Measurements from ENCODE around the gene CADPS. TPM values are rescaled to one million over a fixed set of nuclear protein-coding genes. Genes with fewer than 3 reads are reported as not detected.

The CADPS gene
- total and polyA plus RNA-seq, 9 of the 15 experiments (the other 6 are each of a cell fraction or from before 2014, with no cell fraction given), result not detected

DNA sequence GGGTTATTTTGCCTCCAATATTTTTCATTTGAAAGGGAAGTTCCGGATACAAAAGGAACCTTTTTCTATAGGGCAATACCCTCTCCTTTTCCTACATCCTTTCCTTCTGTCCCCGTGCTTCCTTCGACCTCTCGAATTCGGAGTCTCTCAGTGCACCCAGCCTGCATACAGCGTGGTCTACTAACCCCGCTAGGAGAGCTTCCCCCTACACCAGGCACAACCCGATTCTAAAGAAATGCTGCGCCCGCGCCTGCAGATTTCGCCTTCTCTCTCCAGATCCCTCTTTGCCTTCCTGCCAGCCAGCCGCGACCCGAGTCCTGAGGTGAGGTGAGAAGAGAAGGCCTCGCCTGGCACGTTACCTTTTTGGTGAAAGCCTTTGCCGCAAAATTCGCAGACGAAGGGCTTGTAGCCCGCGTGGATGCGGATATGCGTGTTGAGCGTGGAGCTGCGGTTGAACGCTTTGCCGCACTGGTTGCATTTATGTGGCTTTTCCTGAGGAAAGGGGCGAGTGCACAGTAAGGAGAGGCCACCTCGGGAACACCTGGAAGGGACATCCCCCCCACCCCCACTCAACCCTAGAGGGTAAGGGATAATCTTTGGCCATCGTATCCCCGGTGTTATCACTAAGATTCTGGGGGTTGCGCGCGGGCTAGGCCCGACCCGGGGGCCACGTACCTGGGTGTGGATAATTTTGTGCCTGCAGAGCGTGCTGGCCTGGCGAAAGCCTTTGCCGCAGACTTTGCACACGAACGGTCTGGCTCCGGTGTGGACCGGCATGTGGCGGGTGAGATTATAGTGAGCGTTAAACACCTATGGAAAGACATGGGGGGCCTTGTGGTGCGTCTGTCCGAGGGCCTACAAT, 504.1 kb downstream of the CADPS start (continued):
- TF ChIP-seq CCAR2 (IDR thresholded peaks at IDR 0.05; ENCODE audit: low read depth, low read length), result no peak

DNA sequence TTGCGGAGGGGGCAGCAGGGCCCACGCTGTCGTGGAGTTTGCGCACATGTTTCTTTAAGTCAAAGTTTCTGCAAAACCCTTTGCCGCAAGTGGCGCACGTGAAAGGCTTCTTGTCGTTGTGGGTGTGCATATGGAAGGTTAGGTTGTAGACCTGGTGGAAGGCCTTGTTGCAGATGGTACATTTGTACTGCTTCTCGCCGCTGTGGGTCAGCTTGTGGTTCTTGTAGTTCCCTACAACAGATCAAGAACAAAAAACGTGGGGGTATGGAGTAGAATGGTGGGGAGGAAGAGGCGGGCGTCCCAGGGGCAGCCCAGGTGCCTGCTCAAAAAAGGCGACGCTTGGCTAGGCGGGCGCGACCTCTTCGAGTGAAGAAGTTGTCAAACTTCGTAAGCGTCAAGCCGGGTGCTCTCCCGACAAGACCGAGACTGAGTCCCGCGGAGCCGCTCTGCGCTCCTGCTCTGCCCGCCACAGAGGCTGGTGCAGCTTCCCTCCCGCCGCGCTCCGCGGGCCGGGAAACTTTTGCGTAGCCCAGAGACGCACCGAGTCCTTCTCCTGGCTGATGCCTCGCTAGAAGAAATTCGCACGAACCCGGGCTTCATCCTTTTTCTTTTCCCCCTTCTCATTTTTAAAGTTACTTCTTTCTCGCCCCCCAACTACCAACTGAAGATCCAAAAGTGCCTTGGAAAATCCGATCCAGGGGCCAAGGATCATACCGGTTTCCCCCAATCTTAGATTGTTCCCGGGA, 504.9 kb downstream of the CADPS start:
- no peak overlapping the region for H3K9ac ChIP-seq (ENCODE audit: insufficient read depth in 1 of 2, low read depth in 2 of 2, low read length in 2 of 2)
- ATAC-seq, result no peak
- peaks cover 0 to 46% of the 10 kb centered on the region in 2 experiments; a peak in 2 of 5 replicates for H3K27me3 ChIP-seq (ENCODE audit: control insufficient read depth in 2 of 2, insufficient read depth in 2 of 2, low read length in 2 of 2)
- no peaks in the 10 kb centered on the region for H3K9me1 ChIP-seq (ENCODE audit: control insufficient read depth, insufficient read depth, low read length)
- ChIA-PET POLR2A (no interaction called here), CTCF (ENCODE audit: low intra/inter-chr PET ratio) (no interaction called here)
- no peak overlapping the region for H3K27ac ChIP-seq (ENCODE audit: extremely low read depth, low read depth, low read length)
- intact Hi-C loops (cut with micrococcal nuclease) (no loop called here), in situ Hi-C loops (cut with MboI) (no loop called here)
- no peak overlapping the region for H3K4me3 ChIP-seq
- no peaks in the 10 kb centered on the region for H3K36me3 ChIP-seq (ENCODE audit: control insufficient read depth, insufficient read depth, low read length)
- no peak overlapping the region for H2AFZ ChIP-seq (ENCODE audit: low read depth, low read length)
- no peaks in the 10 kb centered on the region for H3K4me1 ChIP-seq (replicated peaks in 1 of 2; ENCODE audit: control insufficient read depth in 2 of 2, insufficient read depth in 2 of 2, low read length in 2 of 2)
- WGBS (ENCODE audit: insufficient coverage, low coverage, missing lambda C conversion rate), result 3% methylated on average over 27 of the region's 46 CpGs
- no peak overlapping the region for H3K4me2 ChIP-seq (ENCODE audit: insufficient read depth, low read length)
- no peak for DNase-seq (ENCODE audit: extremely low read depth in 1 of 4, low spot score in 3 of 4)
- BruUV-seq (replicated peaks), result no TSS peak
- TF ChIP-seq NFE2 (IDR thresholded peaks at IDR 0.05; ENCODE audit: low read depth) (no peak), ZNF274 (IDR thresholded peaks at IDR 0.05; ENCODE audit: borderline replicate concordance, low read depth, low read length) (no peak), TRIM28 (IDR thresholded peaks at IDR 0.05) (no peak), ZNF146 (CRISPR knock-in tag; IDR thresholded peaks at IDR 0.05; ENCODE audit: unreplicated experiment) (no peak), GATAD2B (IDR thresholded peaks at IDR 0.05; ENCODE audit: borderline replicate concordance) (no peak), NR2C1 (IDR thresholded peaks at IDR 0.05) (no peak), NR2C1 (tag; IDR thresholded peaks at IDR 0.05) (no peak), ZNF232 (CRISPR knock-in tag; IDR thresholded peaks at IDR 0.05) (no peak), C11orf30 (IDR thresholded peaks at IDR 0.05; ENCODE audit: low read depth) (no peak), ZBED1 (IDR thresholded peaks at IDR 0.05) (no peak), ZNF41 (CRISPR knock-in tag; conservative IDR thresholded peaks at IDR 0.05) (no peak), CREBBP (IDR thresholded peaks at IDR 0.05; ENCODE audit: low read depth, low read length) (no peak), YBX1 (IDR thresholded peaks at IDR 0.05) (no peak), KLF13 (tag; IDR thresholded peaks at IDR 0.05; ENCODE audit: borderline replicate concordance, low read depth) (no peak)
- TF ChIP-seq, protein P1, sequence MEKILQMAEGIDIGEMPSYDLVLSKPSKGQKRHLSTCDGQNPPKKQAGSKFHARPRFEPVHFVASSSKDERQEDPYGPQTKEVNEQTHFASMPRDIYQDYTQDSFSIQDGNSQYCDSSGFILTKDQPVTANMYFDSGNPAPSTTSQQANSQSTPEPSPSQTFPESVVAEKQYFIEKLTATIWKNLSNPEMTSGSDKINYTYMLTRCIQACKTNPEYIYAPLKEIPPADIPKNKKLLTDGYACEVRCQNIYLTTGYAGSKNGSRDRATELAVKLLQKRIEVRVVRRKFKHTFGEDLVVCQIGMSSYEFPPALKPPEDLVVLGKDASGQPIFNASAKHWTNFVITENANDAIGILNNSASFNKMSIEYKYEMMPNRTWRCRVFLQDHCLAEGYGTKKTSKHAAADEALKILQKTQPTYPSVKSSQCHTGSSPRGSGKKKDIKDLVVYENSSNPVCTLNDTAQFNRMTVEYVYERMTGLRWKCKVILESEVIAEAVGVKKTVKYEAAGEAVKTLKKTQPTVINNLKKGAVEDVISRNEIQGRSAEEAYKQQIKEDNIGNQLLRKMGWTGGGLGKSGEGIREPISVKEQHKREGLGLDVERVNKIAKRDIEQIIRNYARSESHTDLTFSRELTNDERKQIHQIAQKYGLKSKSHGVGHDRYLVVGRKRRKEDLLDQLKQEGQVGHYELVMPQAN (IDR thresholded peaks at IDR 0.05; ENCODE audit: borderline replicate concordance), result no peak
- TF ChIP-seq, protein P2, sequence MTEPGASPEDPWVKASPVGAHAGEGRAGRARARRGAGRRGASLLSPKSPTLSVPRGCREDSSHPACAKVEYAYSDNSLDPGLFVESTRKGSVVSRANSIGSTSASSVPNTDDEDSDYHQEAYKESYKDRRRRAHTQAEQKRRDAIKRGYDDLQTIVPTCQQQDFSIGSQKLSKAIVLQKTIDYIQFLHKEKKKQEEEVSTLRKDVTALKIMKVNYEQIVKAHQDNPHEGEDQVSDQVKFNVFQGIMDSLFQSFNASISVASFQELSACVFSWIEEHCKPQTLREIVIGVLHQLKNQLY (CRISPR knock-in tag; conservative IDR thresholded peaks at IDR 0.05), result no peak
- H4K20me1 ChIP-seq (replicated peaks; ENCODE audit: control insufficient read depth, insufficient read depth, low read length), result no peaks in the 10 kb centered on the region
- no peaks in the 10 kb centered on the region for H3K79me2 ChIP-seq (ENCODE audit: control insufficient read depth, insufficient read depth, low read length)
- no peaks in the 10 kb centered on the region for H3K9me3 ChIP-seq (replicated peaks; ENCODE audit: control insufficient read depth, insufficient read depth, low read depth, low read length)
- FAIRE-seq, result no peak

All from K562 (cell line).